ENCODE data around the gene REG3A. TPM values are rescaled to one million over a fixed set of nuclear protein-coding genes. Genes with fewer than 3 reads are reported as not detected.

Gene REG3A
- total and polyA plus RNA-seq, 10 of the 15 experiments (the other 5 are each of a cell fraction or from before 2014, with no cell fraction given) = 0.62 TPM; not detected in 9

DNA sequence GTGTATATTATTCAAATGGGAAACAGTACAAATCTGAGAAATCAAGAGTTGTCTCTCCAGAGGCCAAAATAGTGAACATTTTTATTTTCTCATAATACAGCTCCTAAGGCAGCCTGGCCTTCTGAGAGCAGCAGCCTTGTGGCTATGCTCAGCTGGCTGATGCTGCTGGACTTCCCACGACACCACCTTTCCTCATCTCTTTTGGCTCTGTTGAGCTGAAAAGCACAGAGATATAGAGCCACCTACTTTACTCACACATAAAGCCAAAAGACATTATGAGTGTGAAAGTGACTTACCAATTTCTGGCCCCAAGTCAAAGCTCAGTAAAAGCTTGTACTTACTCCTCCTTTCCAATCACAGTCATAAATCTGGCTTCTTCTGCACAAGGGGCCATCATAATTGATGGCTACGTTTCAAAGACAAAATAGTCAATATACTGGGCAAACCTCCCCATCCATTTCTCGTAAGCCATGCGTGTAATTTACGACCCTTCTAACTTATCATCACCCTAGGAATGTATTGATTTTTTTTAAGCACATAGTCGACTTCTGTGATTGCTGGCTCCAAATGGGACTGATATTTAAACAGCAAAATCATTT, 18.6 kb upstream of the REG3A start:
- ATAC-seq = no peak
- no peaks in the 10 kb centered on the region for H3K4me1 ChIP-seq (ENCODE audit: control insufficient read depth, insufficient read depth, low read length)
- H2AFZ ChIP-seq (ENCODE audit: control insufficient read depth, low read depth, low read length) = no peak overlapping the region
- no peak for FAIRE-seq
- no peak overlapping the region for H3K4me2 ChIP-seq (ENCODE audit: control insufficient read depth, insufficient read depth)
- in situ Hi-C loops (cut with MboI) (no loop called here), intact Hi-C loops (cut with micrococcal nuclease; ENCODE audit: unreplicated experiment) (no loop called here)
- ChIA-PET POLR2A (no interaction called here), RAD21 (ENCODE audit: unreplicated experiment) (no interaction called here), SMC1A (ENCODE audit: uncharacterized antibody, unreplicated experiment) (no interaction called here), CTCF (interaction anchor here (1.0 kb wide), 1 partner anchor 137 kb away, joined by 3 read pairs; no protein-coding TSS in a partner anchor)
- H3K79me2 ChIP-seq (ENCODE audit: control insufficient read depth, insufficient read depth, low read length) = no peaks in the 10 kb centered on the region
- TF ChIP-seq, protein P1, sequence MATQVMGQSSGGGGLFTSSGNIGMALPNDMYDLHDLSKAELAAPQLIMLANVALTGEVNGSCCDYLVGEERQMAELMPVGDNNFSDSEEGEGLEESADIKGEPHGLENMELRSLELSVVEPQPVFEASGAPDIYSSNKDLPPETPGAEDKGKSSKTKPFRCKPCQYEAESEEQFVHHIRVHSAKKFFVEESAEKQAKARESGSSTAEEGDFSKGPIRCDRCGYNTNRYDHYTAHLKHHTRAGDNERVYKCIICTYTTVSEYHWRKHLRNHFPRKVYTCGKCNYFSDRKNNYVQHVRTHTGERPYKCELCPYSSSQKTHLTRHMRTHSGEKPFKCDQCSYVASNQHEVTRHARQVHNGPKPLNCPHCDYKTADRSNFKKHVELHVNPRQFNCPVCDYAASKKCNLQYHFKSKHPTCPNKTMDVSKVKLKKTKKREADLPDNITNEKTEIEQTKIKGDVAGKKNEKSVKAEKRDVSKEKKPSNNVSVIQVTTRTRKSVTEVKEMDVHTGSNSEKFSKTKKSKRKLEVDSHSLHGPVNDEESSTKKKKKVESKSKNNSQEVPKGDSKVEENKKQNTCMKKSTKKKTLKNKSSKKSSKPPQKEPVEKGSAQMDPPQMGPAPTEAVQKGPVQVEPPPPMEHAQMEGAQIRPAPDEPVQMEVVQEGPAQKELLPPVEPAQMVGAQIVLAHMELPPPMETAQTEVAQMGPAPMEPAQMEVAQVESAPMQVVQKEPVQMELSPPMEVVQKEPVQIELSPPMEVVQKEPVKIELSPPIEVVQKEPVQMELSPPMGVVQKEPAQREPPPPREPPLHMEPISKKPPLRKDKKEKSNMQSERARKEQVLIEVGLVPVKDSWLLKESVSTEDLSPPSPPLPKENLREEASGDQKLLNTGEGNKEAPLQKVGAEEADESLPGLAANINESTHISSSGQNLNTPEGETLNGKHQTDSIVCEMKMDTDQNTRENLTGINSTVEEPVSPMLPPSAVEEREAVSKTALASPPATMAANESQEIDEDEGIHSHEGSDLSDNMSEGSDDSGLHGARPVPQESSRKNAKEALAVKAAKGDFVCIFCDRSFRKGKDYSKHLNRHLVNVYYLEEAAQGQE (IDR thresholded peaks at IDR 0.05; ENCODE audit: low read depth, low read length) = no peak
- TF ChIP-seq SMAD1 (IDR thresholded peaks at IDR 0.05; ENCODE audit: low read depth, partially characterized antibody) (no peak), MEF2B (IDR thresholded peaks at IDR 0.05; ENCODE audit: partially characterized antibody, poor library complexity, severe bottlenecking) (no peak), MYB (IDR thresholded peaks at IDR 0.05; ENCODE audit: borderline replicate concordance, low read depth, low read length) (no peak), RUNX3 (IDR thresholded peaks at IDR 0.05; ENCODE audit: low read length) (no peak), NFYA (IDR thresholded peaks at IDR 0.05; ENCODE audit: borderline replicate concordance, low read depth, low read length) (no peak), PML (IDR thresholded peaks at IDR 0.05; ENCODE audit: low read length) (no peak), SUZ12 (IDR thresholded peaks at IDR 0.05; ENCODE audit: unreplicated experiment) (no peak)
- no peak overlapping the region for H3K27ac ChIP-seq (ENCODE audit: control insufficient read depth, insufficient read depth)
- H3K9me3 ChIP-seq (replicated peaks; ENCODE audit: control insufficient read depth, insufficient read depth, low read length) = no peaks in the 10 kb centered on the region; the same call in 2 of the 3 replicates
- no peak for DNase-seq (ENCODE audit: low read depth, low spot score)
- no peaks in the 10 kb centered on the region for H3K36me3 ChIP-seq (ENCODE audit: control insufficient read depth in 2 of 2, insufficient read depth in 2 of 2, low read length in 1 of 2)
- H3K27me3 ChIP-seq (replicated peaks in 1 of 2; ENCODE audit: control insufficient read depth in 2 of 2, insufficient read depth in 2 of 2, low read length in 1 of 2) = no peaks in the 10 kb centered on the region
- H4K20me1 ChIP-seq (ENCODE audit: control insufficient read depth, insufficient read depth) = no peaks in the 10 kb centered on the region
- WGBS (ENCODE audit: insufficient coverage, insufficient replicate concordance, low lambda C conversion rate, missing lambda C conversion rate) = 27% methylated on average over 6 of the region's 6 CpGs
- BruUV-seq (replicated peaks) = no TSS peak
- no peak overlapping the region for H3K9ac ChIP-seq (ENCODE audit: control insufficient read depth, insufficient read depth, low read length)
- no peak overlapping the region for H3K4me3 ChIP-seq
